Stimulated activated CD8-positive, alpha-beta memory T cell treated with anti-CD3 and anti-CD28 coated beads, Interleukin-7, amount 100 ng/mL, for 4 hours (primary cell): Measurements from ENCODE around the gene ACBD6.
"Not testable (repeated sequence)": the region's sequence is repeated elsewhere in the genome, so short reads cannot be mapped to it uniquely, and the experiment has no call there.

ENCODE experiments used
- DNase-seq, 2 donors: peaks; one replicate each; pipeline ENCODE4 v3.0.0-alpha.2; 2020; ENCODE audit warnings: low read depth in 2 of 2

ACBD6 gene

DNA sequence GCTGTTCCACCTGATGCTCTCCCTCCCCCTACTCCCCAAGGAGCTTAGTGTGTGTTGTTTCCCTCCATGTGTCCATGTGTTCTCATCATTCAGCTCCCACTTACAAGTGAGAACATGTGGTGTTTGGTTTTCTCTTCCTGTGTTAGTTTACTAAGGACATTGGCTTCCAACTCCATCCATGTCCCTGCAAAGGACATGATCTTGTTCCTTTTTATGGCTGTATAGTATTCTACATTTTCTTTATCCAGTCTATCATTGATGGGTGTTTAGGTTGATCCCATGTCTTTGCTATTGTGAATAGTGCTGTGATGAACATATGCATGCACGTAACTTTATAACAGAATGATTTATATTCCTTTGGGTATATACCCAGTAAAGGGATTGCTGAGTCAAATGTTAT lies 81.2 kb downstream of the ACBD6 start:
- DNase-seq, result not testable (repeated sequence)

DNA sequence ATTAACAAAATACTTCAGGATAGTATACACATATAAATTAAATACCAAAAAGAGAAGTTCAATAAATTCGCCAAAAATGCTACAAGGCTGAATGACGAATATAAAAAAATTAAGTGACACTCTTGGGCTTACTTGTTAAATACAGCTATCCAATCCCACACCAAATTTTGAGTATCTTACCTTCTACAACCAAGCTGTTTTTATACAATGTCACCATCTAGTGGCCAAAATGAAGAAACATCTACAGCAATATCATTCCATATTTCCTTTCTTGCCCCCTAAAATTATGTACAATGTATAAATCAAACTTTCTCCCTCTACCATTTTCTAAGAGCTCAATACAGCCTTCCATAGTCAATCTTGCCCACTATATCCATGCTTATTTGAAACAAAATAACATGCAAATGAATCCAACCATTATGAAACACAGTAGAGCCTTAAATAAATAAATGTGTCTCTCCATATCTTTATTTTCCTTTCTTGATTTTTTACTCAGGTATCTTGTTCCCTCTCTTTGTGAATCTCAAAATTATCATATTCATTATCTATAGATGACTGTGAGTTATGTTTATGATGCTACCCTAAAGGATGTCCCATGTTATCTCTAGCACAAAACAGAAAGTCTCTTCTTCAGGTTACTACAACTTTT lies 86.3 kb downstream of the ACBD6 start:
- DNase-seq, result no peak

DNA sequence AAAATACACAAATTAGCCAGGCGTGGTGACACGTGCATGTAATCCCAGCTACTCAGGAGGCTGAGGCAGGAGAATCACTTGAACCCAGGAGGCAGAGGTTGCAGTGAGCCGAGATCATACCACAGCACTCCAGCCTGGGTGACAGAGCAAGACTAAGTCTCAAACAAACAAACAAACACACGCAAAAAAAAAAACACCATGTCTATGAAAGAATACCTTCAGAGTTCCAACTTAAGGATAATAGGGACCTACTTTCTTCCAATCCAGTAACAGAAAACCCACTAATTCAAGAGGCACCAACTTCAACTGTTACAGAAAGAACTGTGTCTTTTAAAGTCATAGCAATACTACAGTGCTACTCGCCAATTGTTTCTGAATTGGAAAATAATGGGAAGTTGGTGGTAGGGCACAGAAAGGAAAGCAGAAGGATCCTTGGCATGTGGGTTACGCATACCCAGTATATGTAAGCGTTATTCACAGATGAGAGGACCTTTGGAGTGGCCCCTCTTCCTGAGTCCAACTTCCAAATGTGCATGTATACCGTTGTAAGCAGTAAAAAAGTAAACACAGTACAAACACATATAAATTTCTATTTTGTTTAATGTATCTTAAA lies 87.0 kb downstream of the ACBD6 start:
- no peak for DNase-seq

DNA sequence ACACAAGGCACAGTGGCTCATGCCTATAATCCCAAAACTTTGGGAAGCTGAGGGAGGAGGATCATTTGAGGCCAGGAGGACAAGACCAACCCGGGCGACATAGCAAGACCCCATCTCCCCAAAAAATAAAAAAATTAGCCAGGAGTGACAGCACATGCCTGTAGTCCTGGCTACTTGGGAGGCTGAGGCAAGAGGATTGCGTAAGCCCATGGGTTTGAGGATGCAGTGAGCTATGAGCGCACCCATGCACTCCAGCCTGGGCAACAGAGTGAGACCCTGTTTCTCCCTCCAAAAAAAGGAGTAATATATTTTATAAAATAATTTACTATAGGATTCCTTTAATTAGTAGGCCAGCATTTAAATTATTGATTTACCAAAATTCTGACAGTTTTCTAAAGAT lies 89.8 kb downstream of the ACBD6 start:
- DNase-seq, result no peak

DNA sequence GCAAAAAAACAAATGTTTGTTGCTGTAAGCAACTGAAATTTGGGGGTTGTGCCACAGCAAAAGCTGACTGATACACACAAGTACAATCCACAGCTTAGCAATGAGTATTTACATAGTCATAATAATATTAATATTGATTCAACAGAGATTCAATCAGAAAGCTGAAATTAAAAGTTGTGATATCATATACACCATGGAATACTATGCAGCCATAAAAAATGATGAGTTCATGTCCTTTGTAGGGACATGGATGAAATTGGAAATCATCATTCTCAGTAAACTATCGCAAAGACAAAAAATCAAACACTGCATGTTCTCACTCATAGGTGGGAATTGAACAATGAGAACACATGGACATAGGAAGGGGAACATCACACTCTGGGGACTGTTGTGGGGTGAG lies 94.2 kb downstream of the ACBD6 start:
- not testable (repeated sequence) for DNase-seq

DNA sequence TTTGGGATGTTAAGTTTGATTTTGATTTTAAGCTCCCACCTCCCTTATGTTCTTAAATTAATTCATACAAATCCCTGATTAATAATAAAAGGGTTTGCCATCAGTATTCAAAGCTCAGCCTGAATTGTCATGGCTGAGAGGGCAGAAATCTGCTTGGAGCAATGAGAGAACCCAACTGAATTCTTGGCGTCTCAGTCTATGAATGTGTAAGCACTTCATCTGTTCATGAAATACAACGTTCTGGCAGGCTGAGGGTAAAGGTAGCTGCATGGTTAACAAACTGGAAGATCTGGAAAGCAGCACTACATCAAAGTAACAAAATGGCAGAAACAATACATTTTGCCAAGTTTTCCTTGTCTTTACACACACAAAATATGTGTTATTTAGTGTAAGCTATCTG lies 95.3 kb downstream of the ACBD6 start:
- DNase-seq, result no peak

DNA sequence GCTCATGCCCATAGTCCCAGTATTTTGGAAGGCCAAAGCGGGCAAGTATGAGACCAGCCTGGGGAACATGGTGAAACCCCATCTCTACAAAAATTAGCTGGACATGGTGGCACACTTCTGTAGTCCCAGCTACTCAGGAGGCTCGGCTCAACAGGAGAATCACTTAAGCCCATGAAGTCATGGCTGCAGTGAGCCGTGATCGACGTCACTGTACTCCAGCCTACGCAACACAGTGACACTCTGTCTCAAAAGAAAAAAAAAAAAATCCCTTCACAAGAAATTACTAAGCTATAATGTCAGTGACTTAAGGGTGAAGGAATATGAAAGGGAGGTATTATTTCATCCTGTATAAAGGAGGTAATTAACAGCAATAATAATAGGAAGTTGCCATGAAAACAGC lies 99.8 kb downstream of the ACBD6 start:
- no peak for DNase-seq

DNA sequence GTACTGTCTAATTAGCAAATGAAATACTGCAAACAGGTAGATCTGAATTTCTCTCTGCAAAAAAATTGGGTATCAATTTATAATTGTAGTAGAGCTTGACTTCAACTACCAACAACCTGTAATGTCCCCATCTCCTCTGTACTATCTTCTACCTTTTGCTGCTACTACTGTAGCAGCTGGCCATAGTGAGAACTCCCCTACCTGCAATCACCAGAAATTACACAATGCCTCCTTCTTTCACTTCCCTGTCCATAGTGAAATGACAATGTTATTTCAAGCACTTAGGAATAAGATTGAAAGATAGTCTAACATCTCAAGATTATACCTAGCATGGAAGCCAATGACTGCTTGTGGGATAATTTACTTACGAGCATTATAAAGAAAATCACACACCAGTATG lies 100.4 kb downstream of the ACBD6 start:
- DNase-seq, result no peak

DNA sequence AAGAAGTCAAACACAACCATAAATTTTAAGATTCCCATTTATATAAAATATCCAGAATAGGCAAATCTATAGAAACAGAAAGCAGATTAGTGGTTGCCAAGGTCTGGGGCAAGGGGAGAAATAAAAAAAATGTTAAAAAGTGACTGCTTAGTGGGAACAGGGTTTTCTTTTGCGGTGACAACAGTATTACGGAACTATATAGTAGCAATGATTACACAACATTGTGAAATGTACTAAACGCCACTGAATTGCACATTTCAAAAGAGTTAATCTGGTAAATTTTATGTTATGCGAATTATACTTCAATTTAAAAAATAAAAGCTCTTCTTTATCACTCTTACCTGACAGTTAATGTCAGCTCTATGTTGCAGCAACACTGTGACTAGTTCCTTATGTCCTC lies 105.2 kb downstream of the ACBD6 start:
- DNase-seq, result no peak

DNA sequence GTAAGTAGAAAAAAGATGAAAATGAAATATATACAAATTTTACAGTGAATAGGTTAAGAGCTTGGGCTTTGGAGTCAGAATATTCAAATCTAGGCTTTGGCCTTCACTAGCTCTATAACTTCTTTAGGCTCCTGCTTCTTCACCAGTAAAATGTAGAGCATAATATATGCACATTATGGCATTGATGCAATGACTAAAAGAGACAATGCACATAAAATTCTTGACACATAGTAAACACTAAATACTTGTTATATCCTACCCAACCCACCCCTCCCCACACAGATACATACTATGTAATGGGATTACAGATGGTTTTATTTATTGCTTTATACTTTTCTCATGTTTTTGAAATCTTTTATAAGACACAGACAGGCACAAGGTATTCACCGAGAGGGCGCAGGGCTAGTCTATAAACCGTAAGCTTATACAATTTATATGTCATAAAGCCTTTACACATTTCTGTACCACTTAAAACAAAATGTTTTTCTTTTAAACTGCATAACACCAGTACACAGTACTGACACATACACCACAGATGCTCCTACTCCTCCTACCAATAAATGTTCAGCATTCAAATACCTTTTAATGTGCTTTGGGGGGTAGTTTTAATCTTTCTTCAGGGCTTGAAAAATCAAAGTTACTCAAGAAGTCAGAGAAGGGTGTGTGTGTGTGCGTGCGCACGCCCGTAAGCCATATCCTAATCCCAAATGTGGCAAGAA lies 109.8 kb downstream of the ACBD6 start:
- no peak for DNase-seq

DNA sequence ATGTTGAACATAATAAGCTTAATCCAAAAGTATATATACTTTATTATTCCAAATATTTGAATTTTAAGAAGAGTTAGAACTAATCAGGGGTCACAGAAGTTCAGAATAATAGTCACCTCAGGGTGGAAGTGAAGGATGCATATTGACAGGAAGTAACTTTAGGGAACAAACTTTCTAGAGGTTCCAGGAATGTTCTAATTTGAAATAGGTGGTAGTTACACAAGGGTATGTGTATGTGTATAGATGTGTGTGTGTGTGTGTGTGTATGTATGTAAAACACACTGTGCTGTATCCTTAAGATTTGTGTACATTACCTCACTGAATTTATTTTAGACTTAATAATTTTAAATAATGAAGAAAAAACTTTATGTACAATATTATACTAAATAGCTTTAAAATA lies 110.4 kb downstream of the ACBD6 start:
- DNase-seq, result no peak

DNA sequence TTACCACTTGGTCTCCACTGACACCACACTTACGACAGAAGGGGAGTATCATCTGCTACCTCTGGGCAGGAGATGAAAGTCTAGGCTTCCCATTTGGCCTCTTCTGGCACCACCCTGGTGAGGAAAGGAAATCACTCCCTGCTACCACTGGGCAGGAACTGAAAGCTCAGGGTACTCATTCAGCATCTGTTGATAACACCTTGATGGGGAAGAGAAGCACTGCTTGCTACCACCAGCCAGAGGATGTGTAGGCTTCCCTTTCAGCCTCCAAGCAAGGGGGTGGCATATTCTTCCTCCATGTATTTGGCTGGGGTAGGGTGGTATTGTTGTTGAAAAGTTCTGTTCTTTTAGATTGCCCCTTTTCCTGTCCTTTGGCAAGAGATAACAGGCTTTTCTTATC lies 115.0 kb downstream of the ACBD6 start:
- DNase-seq, result no peak

DNA sequence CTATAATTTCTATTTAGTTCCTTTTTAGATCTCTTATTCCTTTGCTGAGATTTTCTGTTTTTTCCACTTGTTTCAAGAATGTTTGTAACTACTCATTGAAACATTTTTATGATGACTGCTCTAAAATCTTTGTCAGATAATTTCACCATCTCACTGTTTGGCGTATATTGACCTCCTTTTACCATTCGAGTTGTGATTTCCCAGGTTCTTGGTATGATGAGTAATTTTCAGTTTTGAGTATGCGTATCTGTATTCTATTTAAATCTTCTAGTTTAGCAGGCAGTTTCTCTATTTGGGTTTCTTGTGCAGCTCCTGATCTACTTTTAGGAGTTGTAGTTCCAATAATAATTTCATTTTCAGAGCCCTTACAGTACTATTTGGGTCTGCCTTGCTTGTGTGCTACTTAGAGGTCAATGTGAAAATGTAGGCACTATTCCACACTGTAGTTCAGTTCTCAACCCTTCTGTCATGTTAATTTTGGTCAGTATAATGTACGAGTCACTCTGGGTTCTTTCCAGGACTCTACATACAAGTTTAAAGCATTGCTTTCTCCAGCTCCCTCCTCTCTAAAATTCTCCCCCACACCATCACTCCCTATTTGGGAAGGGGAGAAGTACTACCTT lies 115.5 kb downstream of the ACBD6 start:
- no peak for DNase-seq

DNA sequence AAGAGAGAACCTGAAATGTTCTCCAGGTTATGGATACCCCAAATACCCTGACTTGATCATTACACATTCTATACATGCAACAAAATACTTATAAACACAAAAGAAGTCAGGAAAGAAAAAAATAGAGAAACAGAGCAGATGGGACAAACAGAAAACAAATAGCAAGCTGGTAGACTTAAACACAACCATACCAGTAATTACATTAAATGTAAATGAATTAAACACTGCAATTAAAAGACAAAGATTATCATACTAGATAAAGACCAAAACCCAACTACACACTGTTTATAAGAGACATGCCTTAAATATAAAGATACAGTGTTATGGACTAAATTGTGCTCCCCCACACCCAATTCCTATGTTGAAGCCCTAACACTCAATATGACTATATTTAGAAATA lies 117.2 kb downstream of the ACBD6 start:
- DNase-seq, result no peak

DNA sequence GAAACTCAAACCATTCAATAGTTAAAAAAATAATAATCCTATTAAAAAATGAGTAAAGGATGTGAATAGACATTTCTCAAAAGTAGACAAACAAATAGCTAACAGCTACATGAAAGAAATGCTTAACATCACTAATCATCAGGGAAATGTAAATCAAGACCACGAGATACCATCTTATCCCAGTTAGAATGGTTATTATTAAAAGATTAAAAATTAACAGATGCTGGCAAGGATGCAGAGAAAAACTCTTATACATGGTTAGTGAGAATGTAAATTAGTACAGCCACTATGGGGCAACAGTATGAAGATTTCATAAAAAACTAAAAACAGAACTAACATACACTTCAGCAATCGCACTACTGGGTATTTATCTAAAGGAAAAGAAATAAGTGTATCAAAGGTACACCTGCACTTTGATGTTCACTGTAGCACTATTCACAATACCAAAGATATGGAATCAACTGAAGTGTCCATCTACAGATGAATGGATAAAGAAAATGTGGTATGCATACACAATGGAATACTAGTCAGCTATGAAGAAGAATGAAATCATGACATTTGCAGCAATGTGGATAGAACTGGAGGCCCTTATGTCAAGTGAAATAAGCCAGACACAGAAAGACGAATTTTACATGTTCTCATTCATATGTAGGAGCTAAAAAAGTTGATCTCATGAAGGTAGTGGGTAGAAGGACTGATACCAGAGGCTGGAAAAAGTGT lies 117.9 kb downstream of the ACBD6 start:
- DNase-seq, result no peak

DNA sequence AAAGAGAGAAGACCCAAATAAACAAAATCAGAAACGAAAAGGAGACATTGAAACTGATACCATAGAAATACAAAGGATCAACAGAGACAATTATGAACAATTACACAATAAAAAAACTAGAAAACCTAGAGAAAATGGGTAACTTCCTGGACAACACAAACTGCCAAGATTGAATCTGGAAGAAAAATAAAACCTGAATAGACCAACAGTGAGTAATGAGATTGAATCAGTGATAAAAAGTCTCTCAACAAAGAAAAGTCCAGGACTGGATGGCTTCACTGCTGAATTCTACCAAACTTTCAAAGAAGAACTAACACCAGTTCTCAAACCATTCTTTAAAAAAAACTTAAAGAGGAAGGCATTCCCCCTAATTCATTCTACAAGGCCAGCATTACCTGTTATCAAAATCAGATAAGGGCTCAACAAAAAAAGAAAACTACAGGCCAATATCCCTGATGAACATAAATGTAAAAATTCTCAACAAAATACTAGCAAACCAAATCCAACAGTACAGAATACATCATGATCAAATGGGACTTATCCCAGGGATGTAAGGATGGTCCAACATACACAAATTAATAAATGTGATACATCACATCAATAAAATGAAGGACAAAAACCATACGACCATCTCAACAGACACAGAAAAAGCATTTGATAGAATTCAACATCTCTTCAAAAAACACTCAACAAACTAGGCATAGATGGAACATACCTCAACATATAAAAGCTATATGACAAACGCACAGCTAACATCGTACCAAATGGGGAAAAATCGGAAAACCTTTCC lies 119.9 kb downstream of the ACBD6 start:
- no peak for DNase-seq

DNA sequence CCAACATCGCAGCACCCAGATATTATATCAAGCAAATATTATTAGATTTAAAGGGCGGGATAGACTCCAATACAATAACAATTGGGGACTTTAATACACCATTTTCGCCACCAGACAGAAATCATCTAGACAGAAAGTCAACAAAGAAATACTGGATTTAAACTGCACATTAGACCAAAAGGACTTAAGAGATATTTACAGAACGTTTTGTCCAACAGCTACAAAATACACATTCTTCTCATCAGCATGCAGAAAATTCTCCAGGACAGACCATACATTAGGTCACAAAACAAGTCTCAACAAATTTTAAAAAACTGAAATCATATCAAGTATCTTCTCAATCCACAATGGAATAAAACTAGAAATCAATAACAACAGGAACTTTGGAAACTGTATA lies 121.2 kb downstream of the ACBD6 start:
- no peak for DNase-seq

DNA sequence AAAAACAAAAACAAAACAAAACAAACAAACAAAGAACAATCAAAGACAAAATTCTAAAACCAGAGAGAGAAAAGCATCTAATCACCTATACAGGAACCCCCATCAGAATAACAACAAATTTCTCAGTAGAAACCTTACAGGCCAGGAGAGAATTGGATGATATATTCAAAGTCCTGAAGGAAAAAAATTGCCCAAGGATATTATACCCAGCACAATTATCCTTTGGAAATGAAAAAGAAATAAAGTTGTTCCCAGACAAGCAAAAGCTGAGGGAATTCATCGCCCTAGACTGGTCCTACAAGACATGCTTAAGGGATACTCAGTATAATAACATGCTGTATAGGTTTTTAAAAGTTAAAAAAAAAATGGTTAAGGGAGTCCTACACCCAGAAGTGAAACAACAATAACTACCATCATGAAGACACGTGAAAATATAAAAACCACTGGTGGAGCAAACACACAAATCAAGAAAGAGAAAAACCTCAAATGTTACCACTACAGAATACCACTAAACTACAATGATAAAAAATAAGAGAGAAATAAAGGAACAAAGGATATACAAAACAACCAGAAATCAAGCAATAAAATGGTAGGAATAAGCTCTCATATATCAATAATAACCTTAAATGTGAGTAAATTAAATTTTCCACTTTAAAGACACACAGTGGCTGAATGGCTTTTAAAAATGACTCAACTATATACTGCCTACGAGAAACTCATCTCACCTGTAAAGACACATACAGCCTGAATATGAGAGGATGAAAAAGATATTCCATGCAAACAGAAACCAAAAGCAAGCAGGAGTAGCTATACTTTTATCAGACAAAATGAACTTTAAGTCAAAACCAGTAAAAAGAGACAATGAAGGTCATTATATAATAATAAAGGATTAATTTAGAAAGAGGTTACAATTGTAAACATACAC lies 121.9 kb downstream of the ACBD6 start:
- no peak for DNase-seq

DNA sequence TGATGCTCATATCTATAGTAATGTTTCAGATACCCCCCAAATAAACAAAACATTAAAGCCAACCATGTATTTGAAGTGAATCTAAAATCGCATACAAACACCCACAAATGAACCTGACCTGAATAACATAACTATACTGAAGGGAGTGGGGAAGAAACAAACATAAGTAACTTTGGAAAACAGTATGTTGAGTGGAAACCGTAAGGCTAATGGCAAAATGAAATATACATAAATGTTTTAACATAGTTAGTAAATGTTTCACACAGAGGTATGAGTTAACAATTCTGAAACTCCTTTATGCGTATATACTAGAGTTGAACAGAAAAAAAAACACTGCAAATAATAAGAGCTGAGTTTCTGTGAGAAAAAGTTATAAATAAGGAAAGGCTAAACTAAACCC lies 125.6 kb downstream of the ACBD6 start:
- no peak for DNase-seq

DNA sequence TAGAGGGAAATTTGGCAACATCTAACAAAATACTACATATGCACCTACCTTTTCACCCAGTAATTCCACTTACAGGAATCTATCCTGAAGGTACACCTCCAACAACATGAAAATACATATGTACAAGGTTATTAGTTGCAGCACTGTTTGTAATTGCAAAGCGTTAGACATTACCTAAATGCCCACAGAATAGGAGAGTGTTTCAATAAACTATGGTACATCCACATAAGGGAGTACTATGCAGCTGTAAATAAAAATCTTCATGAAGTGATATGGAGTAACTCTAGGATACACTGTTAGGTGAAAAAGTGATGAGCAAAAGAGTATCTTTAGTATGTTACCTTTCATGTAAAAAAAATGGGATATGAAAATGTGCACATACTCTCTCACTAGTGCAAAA lies 126.1 kb downstream of the ACBD6 start:
- DNase-seq, result no peak
